ENCODE measurements around the gene PRPF19.

PRPF19 gene

GRCh38 chr11:60879971-60880588, 26.3 kb downstream of the PRPF19 start:
- no peak overlapping the region for H3K27ac ChIP-seq
- DNase-seq (ENCODE audit: low read depth, low spot score), result no peak

GRCh38 chr11:60879104-60879503, 27.3 kb downstream of the PRPF19 start:
- no peak for DNase-seq (ENCODE audit: low read depth, low spot score)
- H3K27ac ChIP-seq, result no peak overlapping the region

- DNase-seq (ENCODE audit: low read depth, low spot score), result no peak
Measured at GRCh38 chr11:60878245-60879101, 27.9 kb downstream of the PRPF19 start.

GRCh38 chr11:60876168-60876485, 30.3 kb downstream of the PRPF19 start:
- DNase-seq (ENCODE audit: low read depth, low spot score), result no peak
- no peak overlapping the region for H3K27ac ChIP-seq

More at GRCh38 chr11:60878245-60879101, 27.9 kb downstream of the PRPF19 start:
- no peak overlapping the region for H3K27ac ChIP-seq

- H3K27ac ChIP-seq, result no peak overlapping the region
- no peak for DNase-seq (ENCODE audit: low read depth, low spot score)
Measured at GRCh38 chr11:60875366-60876167, 30.8 kb downstream of the PRPF19 start.

- no peak overlapping the region for H3K27ac ChIP-seq
- no peak for DNase-seq (ENCODE audit: low read depth, low spot score)
Measured at GRCh38 chr11:60874421-60875365, 31.7 kb downstream of the PRPF19 start.

GRCh38 chr11:60873533-60873932, 32.9 kb downstream of the PRPF19 start:
- DNase-seq (ENCODE audit: low read depth, low spot score), result no peak
- H3K27ac ChIP-seq, result no peak overlapping the region

- no peak for DNase-seq (ENCODE audit: low read depth, low spot score)
Measured at GRCh38 chr11:60872961-60873524, 33.3 kb downstream of the PRPF19 start.

GRCh38 chr11:60872124-60872960, 34.0 kb downstream of the PRPF19 start:
- no peak for DNase-seq (ENCODE audit: low read depth, low spot score)
- no peak overlapping the region for H3K27ac ChIP-seq

More at GRCh38 chr11:60872961-60873524, 33.3 kb downstream of the PRPF19 start:
- no peak overlapping the region for H3K27ac ChIP-seq

- no peak for DNase-seq (ENCODE audit: low read depth, low spot score)
- H3K27ac ChIP-seq, result no peak overlapping the region
Measured at GRCh38 chr11:60871378-60872061, 34.9 kb downstream of the PRPF19 start.

- no peak overlapping the region for H3K27ac ChIP-seq
- DNase-seq (ENCODE audit: low read depth, low spot score), result no peak
Measured at GRCh38 chr11:60870733-60871377, 35.5 kb downstream of the PRPF19 start.

- H3K27ac ChIP-seq, result no peak overlapping the region
- DNase-seq (ENCODE audit: low read depth, low spot score), result no peak
Measured at GRCh38 chr11:60870276-60870675, 36.1 kb downstream of the PRPF19 start.

GRCh38 chr11:60869451-60869825, 36.9 kb downstream of the PRPF19 start:
- no peak for DNase-seq (ENCODE audit: low read depth, low spot score)
- H3K27ac ChIP-seq, result no peak overlapping the region

- no peak overlapping the region for H3K27ac ChIP-seq
- no peak for DNase-seq (ENCODE audit: low read depth, low spot score)
Measured at GRCh38 chr11:60868682-60869450, 37.5 kb downstream of the PRPF19 start.

- no peak overlapping the region for H3K27ac ChIP-seq
- DNase-seq (ENCODE audit: low read depth, low spot score), result no peak
Measured at GRCh38 chr11:60867871-60868681, 38.3 kb downstream of the PRPF19 start.

Data from epithelial cell of prostate (primary cell).